DND-41 (cell line): Measurements from ENCODE around the gene C10orf120.

ENCODE experiments used
- ATAC-seq: fragments of 200-7000 bp; cut with Tn5 transposase; 3 replicates; pipeline ENCODE4 v1.9.1; 2021; ENCODE audit warnings: low read depth; ENCODE audit not compliant: insufficient read depth
- DNase-seq: peaks from one replicate; pipeline ENCODE4 v3.0.0-alpha.2; 2020
- H2AFZ ChIP-seq: 2 replicates; pipeline ENCODE4 v1.6.0; 2012; ENCODE audit warnings: low read depth, low read length
- H3K27ac ChIP-seq: 2 replicates; pipeline ENCODE4 v1.5.1; 2012; ENCODE audit warnings: low read length, inconsistent platforms
- H3K27me3 ChIP-seq: fragments of 200-600 bp; sonication (generic); 2 replicates; pipeline ENCODE4 v1.6.0; 2012; ENCODE audit warnings: low read length, mild to moderate bottlenecking, inconsistent platforms; ENCODE audit not compliant: insufficient read depth, poor library complexity
- H3K36me3 ChIP-seq: 2 replicates; pipeline ENCODE4 v1.5.1; 2012; ENCODE audit warnings: low read length, inconsistent platforms; ENCODE audit not compliant: insufficient read depth
- H3K4me1 ChIP-seq: 2 replicates; pipeline ENCODE4 v1.5.1; 2012; ENCODE audit warnings: mild to moderate bottlenecking, low read length; ENCODE audit not compliant: insufficient read depth
- H3K4me2 ChIP-seq: 2 replicates; pipeline ENCODE4 v1.6.0; 2012; ENCODE audit warnings: mild to moderate bottlenecking, moderate library complexity, low read length, inconsistent platforms; ENCODE audit not compliant: insufficient read depth
- H3K4me3 ChIP-seq, 2 experiments: fragments of 200-600 bp in 1 of 2; shearing (Covaris generic) in 1 of 2; 2 replicates each; pipeline ENCODE4 v1.5.1; 2012 to 2016; ENCODE audit warnings: inconsistent platforms in 2 of 2, low read length in 2 of 2, mild to moderate bottlenecking in 2 of 2, low read depth in 1 of 2, moderate library complexity in 1 of 2
- H3K79me2 ChIP-seq: 2 replicates; pipeline ENCODE4 v1.6.0; 2012; ENCODE audit warnings: low read length, inconsistent platforms; ENCODE audit not compliant: insufficient read depth
- H3K9ac ChIP-seq: 2 replicates; pipeline ENCODE4 v1.6.0; 2012; ENCODE audit warnings: low read depth, mild to moderate bottlenecking, inconsistent platforms, low read length, moderate library complexity
- H3K9me3 ChIP-seq: 2 replicates; pipeline ENCODE4 v1.5.1; 2012; ENCODE audit warnings: low read length, moderate library complexity, mild to moderate bottlenecking, inconsistent platforms; ENCODE audit not compliant: insufficient read depth, severe bottlenecking
- H4K20me1 ChIP-seq: 2 replicates; pipeline ENCODE4 v1.6.0; 2012; ENCODE audit warnings: low read length; ENCODE audit not compliant: insufficient read depth
- CTCF ChIP-seq: IDR thresholded peaks from 2 replicates; pipeline ENCODE4 v1.5.1; 2012; ENCODE audit warnings: borderline replicate concordance, low read length, moderate library complexity, mild to moderate bottlenecking; ENCODE audit not compliant: poor library complexity, severe bottlenecking; ENCODE audit errors: extremely low read depth
- EZH2 ChIP-seq: IDR thresholded peaks from 3 replicates; pipeline ENCODE4 v1.6.1; 2012; ENCODE audit warnings: borderline replicate concordance, low read depth, mild to moderate bottlenecking, moderate library complexity, low read length, inconsistent platforms; ENCODE audit not compliant: severe bottlenecking

C10orf120 gene

GRCh38 chr10:122669842-122670241 is 29.8 kb downstream of the C10orf120 start:
- no peak for TF ChIP-seq CTCF
- no peak for TF ChIP-seq EZH2
- Histone ChIP-seq H4K20me1 (no peaks in the 10 kb centered on the region), H3K27me3 (peaks cover 9% of the 10 kb centered on the region), H3K4me3 (no peak overlapping the region), H3K27ac (no peak overlapping the region), H3K36me3 (no peaks in the 10 kb centered on the region), H3K4me1 (no peaks in the 10 kb centered on the region), H3K79me2 (no peaks in the 10 kb centered on the region), H2AFZ (no peak overlapping the region), H3K9me3 (no peaks in the 10 kb centered on the region), H3K9ac (no peak overlapping the region), H3K4me2 (no peak overlapping the region)
- DNase-seq (no peak), ATAC-seq (no peak)

- Histone ChIP-seq H2AFZ (no peak overlapping the region), H3K27me3 (peaks cover 9% of the 10 kb centered on the region), H3K27ac (no peak overlapping the region), H3K4me2 (no peak overlapping the region), H3K9me3 (no peaks in the 10 kb centered on the region), H4K20me1 (no peaks in the 10 kb centered on the region), H3K4me3 (no peak overlapping the region), H3K9ac (no peak overlapping the region), H3K79me2 (no peaks in the 10 kb centered on the region), H3K36me3 (no peaks in the 10 kb centered on the region), H3K4me1 (no peaks in the 10 kb centered on the region)
- ATAC-seq (no peak), DNase-seq (no peak)
- TF ChIP-seq CTCF: no peak
- TF ChIP-seq EZH2: no peak
Observed at GRCh38 chr10:122669045-122669444, 30.6 kb downstream of the C10orf120 start.

GRCh38 chr10:122665946-122666345 is 33.7 kb downstream of the C10orf120 start:
- no peak for DNase-seq
- Histone ChIP-seq H4K20me1 (no peaks in the 10 kb centered on the region), H2AFZ (no peak overlapping the region), H3K9ac (no peak overlapping the region), H3K36me3 (no peaks in the 10 kb centered on the region), H3K4me2 (no peak overlapping the region), H3K27me3 (peaks cover 9% of the 10 kb centered on the region), H3K4me3 (no peak overlapping the region), H3K27ac (no peak overlapping the region), H3K4me1 (no peaks in the 10 kb centered on the region), H3K79me2 (no peaks in the 10 kb centered on the region), H3K9me3 (no peaks in the 10 kb centered on the region)
- TF ChIP-seq CTCF: no peak
- TF ChIP-seq EZH2: no peak
- ATAC-seq: no peak

- TF ChIP-seq EZH2 (no peak), CTCF (no peak)
- DNase-seq: no peak
- no peak for ATAC-seq
- no peak overlapping the region for H3K9ac ChIP-seq
- no peaks in the 10 kb centered on the region for H3K36me3 ChIP-seq
- no peak overlapping the region for H3K4me3 ChIP-seq
- no peak overlapping the region for H3K4me2 ChIP-seq
- H3K9me3 ChIP-seq: no peaks in the 10 kb centered on the region
- H3K27me3 ChIP-seq: peaks cover 9% of the 10 kb centered on the region
- H3K27ac ChIP-seq: no peak overlapping the region
- H3K79me2 ChIP-seq: no peaks in the 10 kb centered on the region
- H3K4me1 ChIP-seq: no peaks in the 10 kb centered on the region
- H4K20me1 ChIP-seq: no peaks in the 10 kb centered on the region
- H2AFZ ChIP-seq: no peak overlapping the region
Observed at GRCh38 chr10:122665329-122665860, 34.3 kb downstream of the C10orf120 start.
